OCI-M2 (cell line): ENCODE data around the gene LINGO1.

Experiments
- DNase-seq: peaks from one replicate; lab custom pipeline; 2025; ENCODE audit not compliant: unreplicated experiment; lab: John Stamatoyannopoulos, UW

Gene LINGO1

DNA sequence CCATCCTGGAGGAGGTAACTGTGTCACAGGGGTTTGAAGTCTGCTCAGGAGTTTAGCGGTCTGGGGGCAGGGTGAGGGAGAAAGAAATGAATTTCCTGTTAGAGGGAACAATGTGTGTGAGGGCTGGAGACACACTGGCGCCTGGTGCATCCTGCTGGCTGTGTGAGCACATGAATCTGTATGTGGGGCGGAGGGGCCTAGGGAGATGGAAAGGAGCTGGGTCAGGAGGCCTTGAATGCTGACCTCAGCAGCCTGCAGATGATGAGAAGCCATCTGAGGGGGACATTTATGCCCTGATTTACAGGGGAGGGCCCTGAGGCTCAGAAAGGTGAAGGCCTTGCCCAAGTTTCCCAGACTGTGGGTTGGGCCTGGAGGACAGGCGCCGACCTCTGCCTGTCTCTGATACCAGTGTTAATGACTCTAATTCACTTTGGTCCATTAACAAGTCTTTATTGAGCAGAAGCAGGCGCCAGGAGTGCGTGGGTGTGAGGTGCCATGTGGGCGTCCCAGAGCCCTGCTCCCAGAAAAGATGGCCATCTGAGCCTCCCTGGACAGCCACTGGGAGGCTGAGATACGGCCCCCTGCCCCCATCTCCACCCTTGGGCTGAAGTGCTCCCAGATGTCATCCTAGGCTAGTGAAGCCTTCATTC lies 34.8 kb downstream of the LINGO1 start:
- DNase-seq, result no peak

DNA sequence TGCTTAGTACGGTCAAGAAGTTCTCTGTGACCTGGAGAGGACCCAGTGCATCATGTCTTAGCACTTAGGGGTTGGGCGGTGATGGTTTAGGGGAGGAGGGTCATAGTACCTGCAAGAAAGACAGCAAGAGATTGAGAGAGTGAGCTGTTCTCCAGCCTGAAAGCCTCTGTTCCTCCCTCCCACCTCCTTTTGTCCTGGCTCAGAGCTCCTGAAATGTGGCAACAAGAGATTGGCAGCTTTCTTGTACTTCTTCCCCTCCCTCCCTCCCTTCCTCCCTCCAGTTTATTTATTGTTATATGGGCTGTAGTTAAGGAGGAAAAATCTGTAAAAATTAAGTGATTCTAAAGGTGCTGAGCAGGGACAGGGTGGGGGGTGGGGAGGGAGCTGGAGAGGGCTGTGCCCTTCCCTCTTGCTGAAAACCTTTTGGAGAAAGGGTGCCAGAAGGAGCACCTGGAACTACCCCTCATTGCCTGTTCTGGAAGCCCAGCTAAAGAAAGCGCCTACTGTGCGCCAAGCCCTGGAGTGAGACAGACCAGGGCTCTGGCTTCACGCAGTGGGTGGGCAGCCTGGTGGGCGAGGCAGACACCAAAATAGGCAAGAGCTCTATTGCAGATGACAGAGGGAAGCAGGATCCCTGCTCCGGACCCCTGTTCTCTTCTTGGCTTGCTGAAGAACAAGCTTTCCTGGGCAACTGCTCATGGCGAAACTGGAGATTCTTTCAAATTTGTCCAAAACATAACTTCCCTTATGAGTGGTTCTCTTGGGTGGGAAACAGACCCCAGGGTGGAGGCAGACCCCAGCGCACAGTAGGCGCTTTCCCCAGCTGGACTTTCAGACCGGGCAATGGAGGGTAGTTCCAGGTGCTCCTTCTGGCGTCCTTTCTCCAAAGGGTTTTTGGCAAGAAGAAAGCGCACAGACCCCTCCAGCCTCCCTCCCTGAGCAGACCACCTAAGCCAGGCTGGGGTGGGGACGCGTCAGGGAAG lies 35.6 kb downstream of the LINGO1 start:
- DNase-seq, result no peak

DNA sequence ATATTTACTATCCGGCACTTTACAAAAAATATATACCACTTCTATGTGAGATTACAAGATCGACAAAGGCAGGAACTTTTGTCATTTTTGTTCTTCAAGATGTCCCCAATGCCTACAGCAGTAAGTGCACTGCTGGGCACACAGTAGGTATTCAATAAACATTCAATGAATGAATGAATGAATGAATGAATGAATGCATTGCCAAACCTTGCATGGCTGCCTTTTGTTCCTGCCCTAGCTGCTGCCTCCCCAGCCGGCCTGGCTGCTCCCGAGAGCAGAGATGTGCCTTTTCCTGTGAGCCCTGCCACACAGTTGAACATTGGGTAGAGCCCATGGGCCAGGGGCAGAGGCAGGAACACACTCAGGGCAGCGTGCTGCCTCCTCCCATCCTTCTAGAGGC lies 37.5 kb downstream of the LINGO1 start:
- DNase-seq, result no peak

DNA sequence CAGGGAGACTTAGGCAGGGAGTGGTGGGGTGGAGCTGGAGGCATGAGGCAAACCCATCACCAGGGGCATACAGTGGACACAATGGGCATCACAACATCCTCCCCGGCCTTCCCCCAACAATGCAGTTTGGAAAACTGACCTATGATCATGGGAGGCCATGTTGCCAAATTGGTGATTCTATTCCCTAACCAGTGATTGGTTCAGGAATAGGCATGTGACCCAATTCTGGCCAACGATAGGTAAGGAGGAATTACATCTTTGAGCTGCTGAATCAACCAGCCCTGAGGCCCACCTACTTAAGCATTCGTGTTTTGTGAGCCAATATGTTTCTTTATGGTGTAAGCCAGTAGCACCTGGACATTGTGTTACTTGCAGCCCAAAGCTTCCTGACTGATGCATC lies 40.0 kb downstream of the LINGO1 start:
- DNase-seq, result no peak

DNA sequence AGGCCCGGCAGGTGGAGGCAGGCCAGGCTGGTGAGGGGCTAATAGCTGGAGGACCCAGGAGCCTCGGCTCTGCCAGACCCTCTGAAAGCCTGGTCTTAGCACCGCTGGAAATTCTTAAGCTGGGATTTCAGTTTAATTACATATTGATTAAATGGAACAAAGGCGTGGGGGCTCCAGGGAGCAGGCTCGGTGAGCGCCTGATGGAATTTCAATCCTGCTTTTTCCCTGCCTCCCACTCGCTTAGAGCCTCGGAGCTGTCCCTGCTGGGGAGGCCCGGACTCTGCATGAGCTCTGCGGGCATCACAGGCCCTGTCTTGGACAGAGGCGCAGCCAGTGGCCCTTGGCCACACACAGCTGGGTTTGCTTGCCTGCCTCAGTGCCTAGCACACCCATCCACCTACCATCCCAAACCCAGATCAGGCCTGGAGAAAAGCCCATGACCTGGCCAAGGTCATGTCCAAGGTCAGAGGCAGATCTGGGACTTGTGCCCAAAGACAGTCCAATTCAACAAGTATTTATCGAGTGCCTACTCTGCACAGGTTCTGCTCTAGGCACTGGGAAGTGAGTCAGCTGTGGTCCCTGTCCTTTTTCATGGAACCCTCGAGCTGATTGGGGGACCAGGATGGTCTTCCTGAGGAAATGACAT lies 40.6 kb downstream of the LINGO1 start:
- no peak for DNase-seq

DNA sequence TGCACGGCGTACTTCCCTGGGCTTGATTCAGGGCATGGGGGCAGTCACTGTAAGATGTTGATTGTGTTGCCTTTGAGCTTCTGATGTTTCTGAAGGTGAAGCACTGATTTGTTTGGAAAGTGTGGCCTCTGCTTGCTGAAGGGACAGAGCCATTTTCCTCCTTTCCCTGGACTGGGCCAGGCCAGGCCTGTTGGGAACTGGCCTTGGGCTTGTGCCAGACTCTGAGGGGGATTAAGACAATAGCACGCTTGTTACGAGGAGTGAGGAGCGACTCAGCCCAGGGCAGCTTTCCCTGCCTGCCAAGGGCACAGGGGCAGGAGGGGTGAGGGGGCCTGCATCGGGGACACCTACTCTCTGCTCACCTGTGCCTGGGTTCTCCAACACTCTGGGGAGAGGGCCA lies 42.9 kb downstream of the LINGO1 start:
- no peak for DNase-seq

DNA sequence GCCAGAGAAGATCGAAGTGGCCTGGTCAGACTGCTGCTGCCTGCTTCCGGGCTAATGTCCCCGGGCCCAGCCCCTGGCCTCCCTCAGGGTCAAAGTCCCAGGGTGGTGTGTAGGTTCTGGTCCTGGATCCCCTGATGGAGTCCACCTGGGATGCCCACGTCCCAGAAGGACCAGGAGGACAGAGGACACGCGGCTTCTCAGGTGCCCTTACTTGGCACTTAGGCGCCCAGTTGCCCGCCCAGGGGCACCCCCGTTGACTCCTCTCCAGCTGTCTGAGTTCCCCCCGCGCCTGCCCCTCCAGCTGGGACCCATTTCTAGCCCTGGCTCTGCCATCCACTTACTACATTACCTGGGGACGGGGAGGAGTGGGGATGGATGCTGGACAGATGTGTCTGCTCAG lies 44.6 kb downstream of the LINGO1 start:
- DNase-seq, result no peak

DNA sequence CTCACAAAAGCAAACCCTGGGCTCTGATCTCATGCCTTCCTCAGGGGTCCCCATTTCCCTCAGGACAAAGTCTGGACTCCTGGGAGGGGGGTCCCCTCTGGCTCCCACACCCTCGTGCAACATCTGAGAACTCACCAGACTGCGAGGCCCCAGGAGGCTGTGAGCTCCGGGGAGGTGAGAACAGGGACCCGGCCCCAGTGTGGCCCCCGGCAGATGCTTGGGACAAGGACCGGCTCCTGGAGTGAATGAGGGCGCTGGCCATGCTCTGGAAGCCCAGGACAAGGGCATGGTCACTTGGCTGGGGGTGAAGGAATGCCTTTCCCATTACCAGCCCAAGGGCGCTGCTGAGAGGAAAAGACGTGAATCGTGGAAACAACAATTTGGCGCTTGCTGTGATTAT lies 48.0 kb downstream of the LINGO1 start:
- no peak for DNase-seq

DNA sequence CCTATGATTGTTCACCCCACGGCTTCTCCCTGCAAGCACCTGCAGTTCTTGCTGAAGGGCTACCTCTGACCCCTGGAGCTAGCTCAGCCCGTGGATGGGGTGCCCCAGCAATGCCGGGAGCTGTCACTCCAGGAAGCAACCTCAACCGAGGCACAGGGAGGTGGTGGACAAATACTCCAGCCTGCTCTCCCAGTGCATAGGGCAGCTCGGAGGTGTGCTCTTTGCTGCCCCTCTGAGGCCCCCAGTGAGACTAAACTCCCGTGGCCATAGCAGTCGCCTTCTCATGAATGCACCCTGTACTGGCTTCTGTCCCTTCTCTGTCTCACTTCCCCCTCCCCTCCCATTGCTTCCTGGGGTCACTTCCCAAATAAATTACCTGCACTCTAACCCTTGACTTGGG lies 48.5 kb downstream of the LINGO1 start:
- DNase-seq, result no peak

DNA sequence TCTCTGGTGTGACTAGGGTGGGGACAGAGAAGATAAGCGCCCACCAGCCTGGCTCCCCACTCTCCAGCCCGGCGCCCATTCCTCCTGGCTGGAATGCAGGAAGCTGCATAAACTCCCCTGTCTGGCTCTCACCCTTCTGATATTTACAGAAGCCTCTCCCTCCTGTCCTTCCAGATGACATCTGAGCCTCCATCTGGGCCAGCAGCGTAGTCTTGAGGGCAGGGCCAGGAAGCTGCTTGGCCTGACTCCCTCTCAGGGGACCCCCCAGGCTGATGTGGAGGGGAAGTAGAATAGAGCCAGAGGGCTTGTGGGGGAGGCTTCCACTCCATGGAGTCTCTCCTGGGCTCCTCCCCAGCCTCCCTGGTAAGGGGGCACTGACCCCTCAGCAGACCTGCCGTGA lies 49.9 kb downstream of the LINGO1 start:
- no peak for DNase-seq

DNA sequence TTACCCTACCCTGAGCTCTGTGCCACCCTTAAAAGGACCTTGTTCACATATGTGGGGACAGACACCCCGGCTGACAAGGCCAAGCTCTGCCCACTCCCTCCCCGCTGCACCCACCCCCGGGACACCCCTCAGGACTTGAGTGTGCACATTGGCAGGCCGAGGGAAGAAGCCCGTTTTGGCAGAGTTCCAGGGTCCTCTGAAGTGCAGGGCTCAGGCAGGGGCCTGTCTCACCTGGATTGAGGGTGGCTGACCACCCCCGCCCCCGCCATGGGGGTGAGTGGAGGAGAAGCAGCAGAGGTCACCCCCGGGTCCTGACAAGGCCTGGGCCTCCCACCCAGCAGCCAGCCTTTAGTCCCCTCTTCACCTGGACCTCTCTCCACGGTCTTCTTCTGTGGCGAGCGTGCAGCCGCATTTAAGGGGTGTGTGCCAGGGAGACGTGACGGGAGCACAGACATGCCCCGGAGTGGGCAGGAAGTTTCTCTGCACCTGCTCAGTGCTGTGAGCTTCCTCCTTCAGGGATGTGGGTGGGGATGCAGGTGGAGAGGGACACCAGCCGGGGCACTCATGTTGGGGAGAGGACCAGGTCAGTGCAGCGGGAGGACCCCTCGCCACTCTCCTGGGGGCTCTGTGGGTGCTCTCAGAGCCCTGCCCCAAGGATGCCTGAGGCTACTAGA lies 50.7 kb downstream of the LINGO1 start:
- DNase-seq, result no peak

DNA sequence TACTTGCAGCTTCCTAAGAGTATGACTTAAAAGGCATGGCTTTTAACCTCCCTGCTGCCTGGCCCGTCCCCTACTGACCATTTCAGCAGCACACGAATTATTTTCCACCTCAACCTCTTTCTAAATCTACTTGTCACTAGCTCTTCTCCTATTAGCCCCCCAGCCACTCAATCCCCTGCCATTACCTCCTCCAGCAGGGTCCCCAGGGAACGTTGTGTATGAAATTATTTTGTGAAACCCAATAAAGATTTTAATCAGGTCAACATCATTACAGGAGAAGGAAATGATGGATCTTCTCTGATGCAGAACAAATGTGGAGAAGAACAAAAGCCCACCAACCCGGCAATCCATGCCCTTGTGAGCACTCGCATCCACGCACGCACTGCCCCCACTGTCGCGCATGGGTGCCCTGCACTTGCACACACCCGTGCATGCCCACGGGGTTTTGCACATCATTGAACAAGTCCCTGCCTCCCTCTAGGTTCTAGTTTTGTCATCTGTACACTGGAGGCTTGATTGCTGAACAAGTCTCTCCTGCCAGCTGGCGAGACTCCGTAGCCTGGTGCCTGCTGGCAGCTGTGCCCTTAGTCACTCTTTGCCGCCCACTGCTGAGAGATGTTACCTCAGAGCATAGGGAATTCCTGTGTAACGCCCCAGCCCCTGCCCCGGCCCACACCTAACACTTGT lies 51.6 kb downstream of the LINGO1 start:
- DNase-seq, result no peak

DNA sequence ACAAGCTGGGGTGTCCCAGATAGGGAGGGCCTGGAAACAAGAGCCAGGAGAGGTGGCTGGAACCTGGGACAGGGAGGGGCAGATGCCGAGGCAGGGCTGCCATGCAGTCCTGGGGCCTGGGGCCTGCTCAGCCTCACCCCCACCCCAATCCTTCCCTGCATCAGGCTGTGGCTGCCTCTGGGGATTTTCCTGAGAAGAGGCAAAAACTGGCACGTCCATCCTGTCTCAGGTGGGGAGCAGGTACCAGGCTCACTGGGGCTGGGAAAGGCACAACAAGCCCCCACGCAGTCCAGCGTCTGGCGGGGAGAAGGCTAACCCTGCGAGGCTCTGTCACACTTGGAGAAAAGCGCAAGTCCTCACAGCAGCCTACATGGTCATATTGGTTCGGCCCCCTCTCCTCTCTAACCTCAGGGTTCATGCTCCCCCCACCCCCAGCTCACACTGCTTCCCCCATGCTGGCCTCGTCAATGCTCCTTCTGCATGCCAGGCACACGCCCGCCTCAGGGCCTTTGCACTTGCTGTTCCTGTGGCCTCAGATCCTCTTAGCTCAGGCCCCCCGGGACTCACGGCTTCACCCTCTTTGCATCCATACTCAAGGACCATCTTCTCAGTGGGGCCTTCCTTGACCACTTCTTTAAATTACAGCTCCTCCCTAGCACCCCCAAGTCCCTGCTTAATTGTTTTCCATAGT lies 53.1 kb downstream of the LINGO1 start:
- no peak for DNase-seq

DNA sequence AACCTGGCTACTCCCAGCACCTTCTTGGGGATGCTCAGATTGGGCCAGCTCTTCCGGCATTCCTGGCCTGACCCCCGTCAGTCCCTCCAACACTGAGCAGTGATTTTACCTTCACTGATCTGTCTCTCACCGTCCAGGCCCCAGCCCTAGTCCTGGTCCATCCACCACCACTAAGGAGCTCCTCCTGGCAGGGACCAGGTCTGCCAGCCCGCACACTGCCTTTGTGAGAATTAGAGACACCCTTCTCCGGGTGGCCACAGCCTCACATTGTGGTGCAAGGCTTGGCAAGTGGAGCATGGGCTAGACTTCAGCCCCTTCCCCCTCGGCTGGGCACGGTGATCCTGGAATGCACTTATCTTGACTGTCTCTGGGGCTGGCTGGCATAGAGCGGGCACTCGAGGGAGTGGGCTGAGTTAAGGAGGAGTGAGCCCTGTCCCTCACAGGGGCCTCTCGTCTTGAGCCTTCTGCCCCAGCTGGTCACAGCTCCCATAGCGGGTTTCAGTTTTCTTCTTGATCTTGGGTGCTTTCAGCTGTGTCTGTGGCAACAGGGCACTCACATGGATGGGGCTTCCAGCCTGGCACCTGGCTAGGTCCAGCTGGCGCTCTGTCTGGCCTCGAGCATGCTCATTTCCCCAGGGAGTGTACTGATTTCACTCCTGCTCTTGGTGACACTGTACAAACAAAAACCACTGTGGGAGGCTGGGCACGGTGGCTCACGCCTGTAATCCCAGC lies 53.9 kb downstream of the LINGO1 start:
- DNase-seq, result no peak

DNA sequence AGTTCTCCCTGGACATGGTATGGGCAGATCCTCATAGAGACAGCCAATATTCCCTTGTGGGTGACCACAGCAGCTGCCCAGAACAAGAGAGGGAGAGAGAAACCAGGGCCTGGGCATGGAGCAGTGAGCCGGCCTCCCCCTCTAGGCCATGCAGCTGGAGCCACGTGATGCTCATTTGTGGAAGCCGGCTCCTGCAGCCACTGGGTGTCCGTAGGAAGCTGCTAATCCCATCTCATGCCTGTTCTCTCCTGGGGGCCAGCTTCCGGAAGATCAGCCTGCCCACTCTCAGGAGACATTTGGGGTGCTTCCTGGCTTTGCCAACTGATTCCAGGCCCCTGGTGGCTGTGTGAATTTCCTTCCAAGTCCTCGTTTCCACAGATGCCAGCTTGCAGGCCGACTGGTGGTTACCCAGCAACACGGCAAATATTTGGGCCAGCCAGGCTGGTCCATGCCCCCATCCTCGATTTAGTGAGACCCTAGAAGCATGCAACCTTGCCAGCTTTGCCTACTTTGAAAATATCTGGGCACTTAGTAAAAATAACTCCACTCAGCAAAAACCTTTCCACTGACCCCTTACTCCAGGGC lies 55.3 kb downstream of the LINGO1 start:
- no peak for DNase-seq

DNA sequence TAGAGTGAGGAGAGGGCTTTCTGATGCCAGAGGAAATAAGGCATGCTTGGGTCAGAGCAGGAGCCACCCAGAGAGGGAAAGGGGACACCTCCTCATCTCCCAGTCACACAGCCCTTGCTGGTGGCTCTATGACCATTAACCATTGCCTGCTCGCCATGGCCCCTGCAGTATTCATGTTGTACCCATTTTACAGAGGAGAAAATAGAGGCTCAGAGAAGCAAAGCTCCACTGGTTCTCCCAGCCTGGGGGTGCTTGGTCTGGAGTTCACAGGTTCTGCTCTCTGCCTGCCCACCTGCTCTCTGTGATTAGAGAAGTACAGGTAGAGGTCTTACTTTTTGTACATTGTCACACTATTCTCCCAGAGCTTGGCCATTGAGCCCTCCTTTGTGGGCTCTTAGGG lies 56.2 kb downstream of the LINGO1 start:
- no peak for DNase-seq

DNA sequence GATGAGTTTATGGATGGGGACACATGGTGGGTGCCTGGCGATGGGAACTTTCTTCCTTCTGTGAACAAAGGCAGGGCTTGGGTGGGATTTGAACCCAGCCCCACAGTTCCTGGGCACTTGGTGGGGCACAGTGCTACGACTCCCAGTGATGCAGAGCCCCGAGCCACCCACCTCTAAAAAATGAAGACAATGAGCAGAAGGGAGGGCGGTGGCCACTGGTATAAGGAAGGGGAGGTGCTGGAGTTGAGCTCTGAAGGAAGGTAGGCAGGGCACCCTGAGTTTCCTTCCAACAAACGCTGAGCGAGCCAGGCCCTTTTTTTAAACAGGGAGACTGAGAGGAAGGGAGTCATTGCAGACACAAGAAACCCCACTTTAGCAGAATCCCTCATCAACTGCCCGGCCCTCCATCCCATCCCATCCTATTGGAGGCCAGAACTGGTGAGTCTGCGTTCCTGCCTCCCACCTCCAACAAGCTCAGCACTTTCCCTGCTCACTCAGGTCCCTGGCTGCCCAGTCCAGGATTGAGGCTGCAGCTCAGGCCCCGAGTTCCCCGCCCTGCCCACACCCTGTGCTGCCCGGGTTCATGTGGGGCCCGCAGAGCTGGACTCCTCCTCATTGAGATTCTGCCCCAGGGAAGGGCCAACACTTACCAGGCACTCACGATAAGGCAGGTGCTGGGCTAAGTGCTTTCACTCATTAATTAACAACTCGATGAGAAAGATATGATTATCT lies 57.3 kb downstream of the LINGO1 start:
- DNase-seq, result no peak

DNA sequence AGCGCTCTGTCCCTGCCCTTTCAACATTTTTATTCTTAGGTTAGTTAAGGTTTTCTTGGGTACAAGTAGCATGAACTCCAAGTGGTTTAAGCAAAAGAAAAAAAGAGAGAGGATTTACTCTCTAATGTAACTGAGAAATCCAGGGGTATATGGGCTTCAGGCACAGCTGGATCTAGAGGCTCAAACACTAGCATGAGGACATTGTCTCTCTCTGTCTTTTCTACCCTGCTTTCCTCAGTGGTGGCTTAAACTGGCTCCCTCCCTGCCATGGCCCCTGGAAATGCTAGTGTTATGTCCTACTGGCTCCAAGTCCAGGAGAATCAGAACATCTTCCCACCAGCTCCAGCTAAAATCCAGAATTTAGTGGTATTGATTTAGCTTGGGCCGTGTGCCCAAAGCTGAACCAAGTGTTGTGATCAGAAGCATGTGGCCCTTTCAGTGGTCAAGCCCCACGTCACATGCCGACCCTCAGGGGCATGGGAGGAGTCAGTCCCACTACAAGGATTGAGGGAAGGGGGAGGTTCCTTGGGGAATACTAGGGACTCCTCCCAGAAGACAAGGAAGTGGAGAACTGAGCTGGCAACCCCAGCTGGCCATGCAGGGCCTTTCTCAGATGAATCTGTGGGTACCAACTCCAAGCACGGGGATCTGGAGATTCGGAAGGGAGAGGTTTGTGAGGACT lies 58.0 kb downstream of the LINGO1 start:
- no peak for DNase-seq
